ENCODE results near the gene CENPW. TPM values are rescaled to one million over a fixed set of nuclear protein-coding genes. Genes with fewer than 3 reads are reported as not detected.

The CENPW gene
- 1.6 TPM for total RNA-seq

DNA sequence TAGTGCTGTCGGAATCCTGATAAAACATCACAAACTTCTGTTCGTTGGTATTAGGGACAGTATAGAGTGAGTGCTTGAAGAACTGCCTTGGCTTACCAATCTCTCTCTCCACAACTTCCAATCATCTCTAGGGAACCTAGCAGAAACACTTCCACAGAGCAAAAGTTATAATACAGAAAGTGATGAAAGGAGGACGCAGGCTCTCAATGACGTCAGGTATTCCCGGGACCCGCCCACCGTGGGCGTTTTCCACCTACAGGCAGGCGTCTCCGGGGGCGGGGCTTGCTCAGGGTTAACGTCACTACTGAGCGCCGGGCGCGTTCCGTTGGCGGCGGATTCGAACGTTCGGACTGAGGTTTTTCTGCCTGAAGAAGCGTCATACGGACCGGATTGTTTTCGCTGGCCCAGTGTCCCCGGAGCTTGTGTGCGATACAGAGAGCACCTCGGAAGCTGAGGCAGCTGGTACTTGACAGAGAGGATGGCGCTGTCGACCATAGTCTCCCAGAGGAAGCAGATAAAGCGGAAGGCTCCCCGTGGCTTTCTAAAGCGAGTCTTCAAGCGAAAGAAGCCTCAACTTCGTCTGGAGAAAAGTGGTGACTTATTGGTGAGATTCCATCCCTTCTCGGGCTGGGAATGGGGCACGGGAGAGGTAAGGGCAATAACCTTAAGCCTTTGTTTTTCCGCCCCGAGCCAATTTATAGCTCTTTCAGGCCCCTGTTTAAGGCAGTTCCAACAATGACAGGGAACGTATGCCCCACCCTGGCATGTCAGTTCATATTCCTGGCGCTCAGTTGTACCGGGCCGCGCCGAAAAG, at the start of gene CENPW:
CENPW (plus strand) TSS at position 320 of the 814 bp plus-strand sequence; CDS start at position 479, 159 bp downstream.
- peak; percentile 95 for ATAC-seq
- DNase-seq (ENCODE audit: low spot score) = peak; percentile 89

DNA sequence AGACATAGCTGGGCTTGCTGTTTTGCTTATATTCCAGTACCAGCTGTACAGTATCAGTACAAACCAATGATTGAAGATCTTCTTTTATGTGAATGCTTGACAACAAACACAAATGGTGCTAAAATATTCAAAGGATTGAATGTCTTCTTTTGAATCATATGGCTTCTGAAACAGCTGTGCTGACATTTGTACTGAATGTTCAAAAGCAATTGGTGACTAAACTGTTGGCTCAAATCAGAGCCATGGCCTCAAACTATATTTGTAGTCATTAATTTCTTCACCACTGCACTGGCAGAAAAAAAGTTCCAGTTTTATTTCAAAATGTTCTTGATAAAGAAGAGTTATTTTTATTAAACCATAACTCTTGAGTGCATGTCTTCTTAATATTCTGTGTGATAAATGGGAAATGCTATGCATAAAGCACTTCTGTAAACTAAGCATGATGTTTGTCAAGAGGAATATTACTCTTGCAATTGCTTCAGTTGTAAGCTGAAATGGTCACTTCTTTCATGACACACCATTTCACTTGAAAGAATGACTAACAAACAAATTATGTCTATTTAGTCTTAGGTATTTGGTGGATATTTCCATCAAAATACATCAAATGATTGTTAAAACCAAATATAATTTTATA, 45.9 kb upstream of the CENPW start:
- no peak for DNase-seq (ENCODE audit: low spot score)
- ATAC-seq = no peak

DNA sequence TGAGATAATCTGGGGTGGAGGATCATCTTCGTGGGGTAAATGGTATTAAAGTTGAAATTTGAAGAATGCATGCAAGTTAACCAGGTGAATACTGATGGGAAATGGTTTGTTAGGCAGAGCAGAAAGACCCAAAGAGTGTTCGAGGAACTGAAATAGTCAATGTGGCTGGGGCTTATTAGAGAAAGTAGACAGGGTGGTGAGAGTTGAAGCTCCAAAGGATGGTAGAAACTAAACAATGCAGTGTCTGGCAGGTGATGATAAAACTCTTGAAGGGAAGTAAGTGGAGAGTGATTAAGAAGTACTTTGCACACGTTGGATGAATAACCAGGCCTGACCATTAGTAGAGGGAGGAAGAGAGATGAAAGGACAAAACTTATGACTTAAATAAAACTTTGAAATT, 39.8 kb upstream of the CENPW start:
- ATAC-seq (no peak), DNase-seq (ENCODE audit: low spot score) (no peak)

DNA sequence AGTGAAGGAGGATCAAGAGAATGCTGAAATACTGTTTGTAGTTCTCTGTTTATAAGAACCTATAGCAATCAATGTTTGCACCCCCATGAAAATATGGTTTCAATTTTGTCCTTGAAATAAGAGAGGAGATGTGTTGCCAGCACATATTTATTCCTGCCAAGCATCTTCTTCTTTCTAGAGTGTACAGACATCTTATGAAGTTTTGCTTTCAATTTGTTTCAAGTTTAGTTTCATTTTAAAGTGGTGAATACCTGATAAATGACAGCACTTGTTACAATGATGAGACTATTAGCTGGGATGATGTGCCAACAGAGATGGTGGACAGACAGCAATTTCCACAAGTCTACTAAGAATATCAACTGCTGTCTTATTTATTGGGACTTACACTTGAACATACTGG, 39.2 kb upstream of the CENPW start:
- no peak for ATAC-seq
- no peak for DNase-seq (ENCODE audit: low spot score)

DNA sequence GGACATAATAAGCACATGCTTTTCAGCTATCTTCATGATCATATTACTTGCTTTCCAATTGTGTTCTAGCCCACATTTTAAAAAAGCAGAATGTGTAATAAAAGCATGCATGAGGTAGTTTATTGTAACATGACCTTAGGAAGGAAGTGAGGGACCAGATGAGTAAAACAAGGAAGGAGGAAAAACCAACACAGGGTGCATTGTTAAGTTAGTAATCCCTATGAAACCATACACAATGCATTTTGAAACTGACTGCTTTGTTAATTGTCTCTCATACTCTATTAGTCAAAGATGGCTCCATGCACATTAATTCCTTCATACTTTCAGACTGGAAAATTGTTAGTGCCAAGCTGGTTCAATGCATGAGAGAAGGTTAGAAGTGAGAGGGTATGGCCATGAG, 37.7 kb upstream of the CENPW start:
- ATAC-seq (no peak), DNase-seq (ENCODE audit: low spot score) (no peak)

DNA sequence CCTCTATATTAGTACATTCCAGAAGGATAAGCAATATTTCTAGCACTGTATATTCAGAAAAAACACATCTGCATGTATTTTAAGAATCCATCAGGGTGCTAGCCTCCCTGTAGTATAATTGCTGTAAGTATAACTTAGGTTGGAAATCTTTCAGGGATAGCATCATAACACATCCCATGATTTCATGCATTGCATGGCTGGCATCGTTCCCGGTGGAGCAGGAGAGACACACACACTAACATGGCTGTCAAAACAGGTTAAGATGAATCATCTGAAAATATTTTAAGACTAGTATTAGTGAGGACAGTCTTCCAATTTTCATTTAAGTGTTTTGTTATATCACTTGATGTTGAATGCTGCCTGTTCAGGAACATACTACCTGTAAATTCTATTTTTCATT, 32.1 kb upstream of the CENPW start:
- no peak for ATAC-seq
- DNase-seq (ENCODE audit: low spot score) = no peak

DNA sequence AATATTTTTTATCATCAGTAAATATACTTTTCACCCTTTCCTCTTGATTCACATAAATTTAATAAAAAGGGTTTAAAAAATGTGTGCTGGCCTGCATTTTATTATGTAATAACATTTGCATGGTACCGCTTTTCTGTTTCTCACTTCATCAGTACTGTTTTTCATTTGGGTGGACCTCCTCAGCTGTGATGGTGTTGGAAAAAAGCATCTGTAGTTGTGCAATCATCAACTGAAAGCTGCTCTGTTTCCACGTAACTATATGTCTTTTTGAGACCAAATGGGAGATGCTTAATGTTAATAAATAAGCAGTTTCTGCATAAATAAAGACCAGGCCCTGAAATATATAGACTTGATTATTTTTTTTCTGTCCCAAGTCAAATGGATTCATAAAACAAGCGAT, 31.6 kb upstream of the CENPW start:
- DNase-seq (ENCODE audit: low spot score) (no peak), ATAC-seq (no peak)

DNA sequence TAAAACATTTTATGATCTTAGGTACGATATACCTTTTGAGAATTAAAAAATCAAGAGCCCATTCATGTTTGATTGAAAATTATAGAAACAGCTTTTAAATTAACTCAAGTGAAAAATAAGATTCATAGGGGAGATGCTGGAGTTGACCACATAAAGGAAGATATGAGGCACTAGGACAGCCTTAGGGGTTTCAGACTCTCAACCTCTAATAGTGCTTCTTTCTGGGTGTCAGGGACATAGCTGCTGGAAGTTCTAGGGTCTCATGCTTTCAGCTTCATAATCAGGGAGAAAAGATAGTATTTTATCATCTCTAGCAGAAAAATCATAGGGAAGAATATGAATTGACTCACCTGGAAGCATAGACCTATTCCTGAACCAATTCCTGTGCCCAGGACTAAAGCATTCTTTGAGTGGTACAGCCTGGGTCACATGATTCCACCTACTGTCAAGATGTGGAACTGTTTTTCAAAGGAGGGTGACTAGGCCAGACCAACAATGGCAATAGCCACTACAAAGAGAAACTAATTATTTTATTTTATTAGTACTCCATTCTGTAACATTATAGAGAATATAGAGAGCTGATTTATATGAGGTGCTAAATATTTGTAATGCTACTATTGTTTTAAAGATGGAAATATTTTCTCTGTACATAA, 27.8 kb upstream of the CENPW start:
- DNase-seq (ENCODE audit: low spot score) (no peak), ATAC-seq (peak; percentile 85)

DNA sequence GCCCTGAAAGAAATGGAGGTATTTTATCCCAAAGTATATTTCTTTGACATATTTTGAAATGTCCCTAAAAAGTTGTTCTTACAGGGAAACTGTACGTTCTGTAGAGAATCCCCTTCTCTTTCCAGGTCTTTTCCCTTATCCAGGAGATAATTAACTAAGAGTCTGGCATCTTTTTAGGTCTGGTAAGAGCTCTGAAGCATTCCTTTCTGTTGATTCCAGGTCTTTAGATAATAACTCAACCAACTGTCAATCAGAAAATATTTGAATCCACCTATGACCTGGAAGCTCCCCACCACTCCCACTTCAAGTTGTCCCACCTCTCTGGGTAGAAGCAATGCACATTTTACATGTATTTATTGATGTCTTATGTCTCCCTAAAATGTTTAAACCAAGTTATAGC, 26.0 kb upstream of the CENPW start:
- ATAC-seq (no peak), DNase-seq (ENCODE audit: low spot score) (no peak)

DNA sequence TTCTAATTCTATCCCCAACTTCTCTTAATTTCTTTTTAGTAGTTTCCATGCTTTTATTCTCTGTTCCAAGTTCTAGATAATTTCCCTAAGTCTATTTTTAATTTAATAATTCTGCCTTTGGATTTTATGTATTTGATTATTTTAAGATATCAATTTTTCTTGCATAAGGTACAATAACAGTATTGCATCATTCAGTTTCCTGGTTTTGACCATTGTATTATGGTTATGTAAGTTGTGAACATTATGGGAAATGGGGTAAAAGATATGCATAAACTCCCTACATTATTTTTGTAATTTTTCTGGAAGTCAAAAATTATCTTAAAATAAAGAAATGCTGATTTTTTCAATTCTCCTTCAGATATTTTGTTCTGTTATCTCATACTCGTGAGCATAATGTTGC, 21.1 kb upstream of the CENPW start:
- no peak for ATAC-seq
- DNase-seq (ENCODE audit: low spot score) = no peak

DNA sequence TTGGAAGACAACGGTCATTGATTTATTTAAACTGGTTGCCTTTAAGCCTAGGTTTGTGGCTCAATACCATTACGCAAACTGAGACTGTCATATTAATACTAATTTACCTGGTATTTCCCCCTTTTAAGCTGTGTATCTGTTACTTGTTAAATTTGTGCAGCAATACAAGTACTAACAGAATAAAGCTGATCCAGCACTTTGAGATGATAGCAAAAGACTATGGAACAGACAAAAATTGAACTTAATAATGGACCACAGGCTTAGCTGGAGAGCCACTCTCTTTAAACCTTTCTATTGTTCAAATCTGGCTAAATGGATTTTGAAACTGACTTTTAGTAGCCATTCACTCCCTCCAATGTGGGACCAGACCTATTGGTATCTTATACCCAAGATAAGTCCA, 6.2 kb upstream of the CENPW start:
- no peak for DNase-seq (ENCODE audit: low spot score)
- no peak for ATAC-seq

DNA sequence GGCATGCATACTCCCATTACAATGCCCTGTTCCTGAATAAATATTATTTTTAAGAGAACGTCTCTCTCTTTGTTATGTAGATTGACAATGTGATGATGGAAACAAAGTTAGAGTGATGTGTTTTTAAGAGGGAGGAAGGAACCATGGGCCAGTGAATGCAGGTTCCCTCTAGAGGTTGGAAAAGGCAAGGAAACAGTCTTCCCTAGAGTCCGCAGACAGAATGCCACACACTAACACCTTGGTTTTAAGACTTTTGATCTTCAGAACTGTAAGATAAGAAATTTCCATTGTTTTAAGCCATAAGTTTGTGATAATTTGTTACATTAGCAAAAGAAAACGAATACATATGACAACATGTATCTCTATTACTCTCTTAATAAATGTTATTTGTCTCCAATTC, 4.7 kb upstream of the CENPW start:
- ATAC-seq (no peak), DNase-seq (ENCODE audit: low spot score) (no peak)

DNA sequence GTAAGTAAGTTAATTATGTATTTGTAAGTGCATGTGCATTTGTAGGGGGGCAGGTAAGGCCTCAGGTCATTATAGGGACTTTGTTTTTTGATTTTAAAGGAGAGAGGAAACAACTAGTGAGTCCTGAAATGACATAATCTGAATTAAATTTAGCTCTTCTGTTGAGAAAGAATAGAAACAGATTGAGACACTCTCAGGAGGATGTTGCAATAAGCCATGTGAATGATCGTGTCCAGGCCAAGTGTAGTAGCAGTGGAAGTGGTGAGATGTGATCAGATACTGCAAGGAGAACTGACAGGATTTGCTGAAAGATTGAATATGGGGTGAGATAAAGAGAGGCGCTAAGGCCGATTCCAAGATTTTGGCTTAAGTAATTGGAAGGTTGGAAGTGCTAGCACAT, 2.6 kb upstream of the CENPW start:
- peak; percentile 74 for ATAC-seq
- DNase-seq (ENCODE audit: low spot score) = peak; percentile 57

DNA sequence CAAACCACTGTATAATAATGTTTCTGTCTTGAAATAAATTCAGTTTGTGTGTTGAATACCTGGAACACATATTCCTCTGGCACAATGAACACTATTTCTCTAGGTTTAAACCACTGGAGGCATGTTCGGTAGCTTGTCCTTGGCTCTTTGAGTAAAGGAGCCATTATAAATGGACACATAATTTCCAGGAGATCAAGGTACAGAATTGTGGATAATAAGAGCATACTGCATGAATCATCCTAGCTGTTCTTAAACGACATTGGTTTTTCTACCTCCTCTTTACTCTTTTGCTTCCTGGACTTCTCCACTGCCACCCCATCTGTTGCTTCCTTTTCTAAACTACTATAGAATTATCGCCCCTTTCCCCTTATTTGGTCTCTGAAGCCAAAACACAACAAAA, 1.2 kb downstream of the CENPW start:
- ATAC-seq (no peak), DNase-seq (ENCODE audit: low spot score) (no peak)

DNA sequence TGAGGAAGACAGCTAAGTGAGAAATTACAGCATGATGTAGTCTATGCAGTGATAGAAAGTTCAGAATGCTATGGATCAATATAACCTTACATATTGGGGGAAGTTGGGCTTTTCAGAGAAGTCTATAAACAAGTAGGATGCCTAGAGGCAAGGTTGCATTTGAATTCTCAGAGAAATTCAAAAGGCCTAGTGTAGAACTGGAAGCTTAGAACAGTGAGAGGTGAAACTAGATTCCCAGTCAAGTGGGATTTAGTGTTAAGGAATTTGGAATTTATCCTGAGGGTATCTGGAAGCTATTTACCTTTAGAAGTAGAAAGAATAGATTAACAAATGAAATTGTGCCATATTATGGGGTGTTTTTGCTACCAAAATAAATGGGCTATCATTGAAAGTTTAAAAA, 4.3 kb downstream of the CENPW start:
- ATAC-seq = no peak
- no peak for DNase-seq (ENCODE audit: low spot score)

DNA sequence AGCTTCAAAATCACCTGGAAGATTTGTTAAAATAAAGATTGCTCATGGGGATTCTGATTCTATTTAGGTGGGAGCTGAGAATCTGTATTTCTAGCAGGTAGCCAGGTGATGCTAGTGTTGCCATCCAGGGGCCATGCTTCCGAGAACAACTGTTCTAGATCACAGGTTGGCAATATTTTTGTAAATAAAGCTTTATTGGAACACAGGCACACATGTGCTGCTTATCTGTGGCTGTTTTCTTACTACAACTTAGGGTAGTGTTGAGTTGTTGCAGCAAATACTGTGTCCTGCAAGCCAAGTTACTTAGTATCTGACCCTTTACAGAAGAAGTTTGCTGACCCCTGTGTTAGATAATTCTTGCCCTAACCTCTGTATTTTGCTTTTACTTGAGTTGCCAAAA, 12.0 kb downstream of the CENPW start:
- ATAC-seq (no peak), DNase-seq (ENCODE audit: low spot score) (no peak)

DNA sequence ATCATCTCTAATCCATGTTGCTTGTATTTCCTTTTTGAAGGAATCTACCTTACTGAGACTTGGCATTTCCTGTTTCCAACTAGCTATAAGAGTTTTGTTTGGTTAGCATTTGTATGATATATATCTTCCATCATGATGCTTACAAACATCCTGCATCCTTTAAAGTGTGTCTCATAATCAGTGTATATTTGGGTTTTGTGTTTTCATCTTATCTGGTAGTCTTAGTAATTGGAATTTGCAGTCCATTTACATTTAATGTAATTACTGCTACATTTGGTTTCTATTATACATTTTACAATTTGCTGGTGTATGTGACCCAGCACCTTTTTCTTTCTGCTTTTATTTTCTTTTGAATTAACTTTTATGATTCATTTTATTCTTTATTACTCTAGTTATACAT, 12.6 kb downstream of the CENPW start:
- no peak for DNase-seq (ENCODE audit: low spot score)
- no peak for ATAC-seq

DNA sequence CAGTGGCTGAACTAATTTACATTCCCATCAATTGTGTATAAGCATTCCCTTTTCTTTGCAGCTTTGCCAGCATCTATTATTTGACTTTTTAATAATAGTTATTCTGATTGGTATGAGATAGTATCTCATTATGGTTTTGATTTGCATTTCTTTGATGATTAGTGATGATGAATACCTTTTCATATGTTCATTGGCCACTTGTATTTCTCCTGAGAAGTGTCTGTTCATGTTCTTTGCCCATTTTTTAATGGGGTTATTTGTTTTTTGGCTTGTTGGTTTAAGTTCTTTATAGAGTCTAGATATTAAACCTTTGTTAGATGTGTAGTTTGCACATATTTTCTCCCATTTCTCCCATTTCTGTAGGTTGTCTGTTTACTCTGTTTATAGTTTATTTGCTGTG, 16.6 kb downstream of the CENPW start:
- DNase-seq (ENCODE audit: low spot score) (no peak), ATAC-seq (no peak)

DNA sequence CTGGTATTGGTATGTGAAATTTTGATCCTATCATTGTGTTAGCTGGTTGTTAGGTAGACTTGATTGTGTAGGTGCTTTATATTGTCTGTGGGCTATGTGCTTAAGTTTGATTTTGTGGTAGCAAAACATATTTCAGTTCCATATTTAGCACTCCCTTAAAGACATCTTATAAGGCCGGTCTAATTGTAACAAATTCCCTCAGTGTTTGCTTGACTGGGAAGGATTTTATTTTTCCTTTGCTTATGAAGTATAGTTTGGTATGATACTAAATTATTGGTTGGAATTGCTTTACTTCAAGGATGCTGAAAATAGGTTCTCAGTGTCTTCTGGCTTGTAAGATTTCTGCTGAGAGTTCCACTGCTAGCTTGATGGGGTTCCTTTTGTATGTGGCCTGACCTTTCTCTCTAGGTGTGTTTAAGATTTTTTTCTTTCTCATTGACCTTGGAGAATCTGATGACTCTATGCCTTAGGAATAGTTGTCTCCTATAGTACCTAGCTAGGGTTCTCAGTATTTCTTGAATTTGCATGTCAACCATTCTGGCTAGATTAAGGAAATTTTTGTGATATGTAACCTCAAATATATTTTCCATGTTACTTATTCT, 20.1 kb downstream of the CENPW start:
- no peak for ATAC-seq
- DNase-seq (ENCODE audit: low spot score) = no peak

DNA sequence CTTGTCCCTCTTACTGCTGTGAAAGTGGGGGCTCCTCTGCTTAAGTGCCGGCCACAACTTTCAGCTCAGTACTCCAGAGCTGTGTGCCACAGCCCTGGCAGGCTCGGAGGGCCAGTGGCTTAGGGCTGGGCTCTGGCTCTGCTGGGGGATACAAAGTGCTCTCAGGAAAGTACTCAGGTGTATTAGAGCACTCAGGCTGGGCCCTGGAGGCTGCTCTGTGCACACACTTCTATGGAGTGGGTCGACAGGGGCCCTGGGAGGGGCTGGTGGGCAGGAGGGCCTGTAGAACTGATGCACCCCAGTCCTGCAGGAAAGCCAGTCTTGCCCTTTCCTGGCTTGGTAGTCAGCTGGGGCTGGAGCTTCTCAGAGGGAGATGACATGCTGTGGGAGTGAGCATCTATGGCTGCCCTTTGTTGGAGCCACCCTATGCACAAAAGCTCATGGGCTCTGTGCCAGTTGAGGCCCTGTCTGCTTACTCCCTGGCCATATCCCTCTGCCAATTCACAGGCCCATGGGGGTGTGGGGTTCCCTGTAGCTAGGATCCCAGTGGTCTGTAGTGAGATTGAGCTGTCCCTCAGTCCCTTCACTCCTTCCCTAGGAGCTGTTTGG, 22.0 kb downstream of the CENPW start:
- no peak for ATAC-seq
- DNase-seq (ENCODE audit: low spot score) = no peak

DNA sequence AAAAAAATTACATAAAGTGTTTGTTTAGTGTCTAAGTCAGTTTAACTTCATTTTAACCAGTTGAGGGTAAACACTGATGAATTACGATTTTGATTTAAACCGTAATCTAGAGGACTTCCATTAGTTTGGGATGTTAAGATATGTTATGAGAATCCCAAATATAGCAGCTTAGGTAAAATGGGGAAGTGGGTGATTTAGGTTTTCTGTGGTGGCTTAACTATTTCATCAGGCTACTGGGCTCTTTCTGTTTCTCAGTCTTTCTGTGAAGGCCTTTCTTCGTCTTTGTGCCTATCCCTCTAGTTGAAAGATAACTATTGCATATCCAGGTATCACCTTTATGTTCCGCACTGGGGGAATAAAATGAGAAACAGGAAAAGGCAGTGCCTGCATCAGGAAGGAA, 27.9 kb downstream of the CENPW start:
- no peak for ATAC-seq
- no peak for DNase-seq (ENCODE audit: low spot score)

Measured in left lobe of liver (tissue), 2 donors.